ENCODE data around the gene STKLD1.
A peak's percentile ranks its signal among the peaks of the same experiment; 100 is the strongest.

Gene STKLD1

DNA sequence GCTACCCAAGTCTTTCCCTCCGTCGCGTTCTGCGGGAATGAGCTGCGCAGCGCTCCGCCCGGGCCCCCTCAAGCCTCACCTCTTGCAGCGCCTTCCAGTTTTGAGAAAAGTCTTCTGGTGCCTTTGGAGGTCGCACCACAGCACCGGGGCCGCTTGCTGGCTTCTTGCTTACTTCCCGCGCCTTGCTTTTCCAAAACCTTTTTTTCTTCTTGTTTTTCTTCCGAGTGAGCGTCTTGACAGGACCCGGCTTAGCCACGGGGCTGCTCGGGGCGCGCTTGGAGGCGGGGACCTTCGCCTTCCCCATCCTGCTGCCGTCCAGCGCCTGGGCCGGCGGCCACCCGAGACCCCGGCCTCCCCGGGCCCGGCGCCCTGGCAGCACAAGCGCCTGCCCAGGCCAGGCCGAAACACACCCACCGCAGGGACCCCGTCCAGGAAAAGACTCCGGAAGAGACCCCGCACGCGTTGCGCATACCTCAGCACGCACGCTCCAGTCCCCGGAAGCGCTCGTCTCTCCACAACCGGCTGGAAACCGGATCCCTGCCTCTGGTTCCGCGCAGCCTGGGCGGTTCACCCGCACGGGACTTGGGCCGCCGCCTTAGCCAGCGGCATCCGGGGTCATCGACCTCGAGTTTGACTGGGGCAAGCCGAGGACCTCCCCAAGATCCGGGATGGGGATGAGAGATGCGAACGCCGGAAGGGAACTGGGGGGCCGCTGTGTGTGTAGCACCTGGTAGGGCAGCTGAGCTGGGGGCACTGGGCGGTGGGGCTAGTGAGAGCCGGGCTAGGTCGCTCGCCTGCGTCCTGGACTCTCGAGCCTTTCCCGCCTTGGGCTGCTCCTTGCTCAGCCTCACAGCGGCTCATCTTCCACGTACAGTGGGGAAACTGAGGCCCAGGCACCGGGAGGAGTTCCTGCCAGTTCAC is 41.6 kb downstream of the STKLD1 start, which contains the start of gene REXO4:
TSS of gene REXO4 (minus strand) at position 470 of the 921 bp plus-strand sequence. CDS start at position 304, 166 bp downstream.
- peak; percentile 66 to 70 for DNase-seq (ENCODE audit: low read depth in 2 of 2)

DNA sequence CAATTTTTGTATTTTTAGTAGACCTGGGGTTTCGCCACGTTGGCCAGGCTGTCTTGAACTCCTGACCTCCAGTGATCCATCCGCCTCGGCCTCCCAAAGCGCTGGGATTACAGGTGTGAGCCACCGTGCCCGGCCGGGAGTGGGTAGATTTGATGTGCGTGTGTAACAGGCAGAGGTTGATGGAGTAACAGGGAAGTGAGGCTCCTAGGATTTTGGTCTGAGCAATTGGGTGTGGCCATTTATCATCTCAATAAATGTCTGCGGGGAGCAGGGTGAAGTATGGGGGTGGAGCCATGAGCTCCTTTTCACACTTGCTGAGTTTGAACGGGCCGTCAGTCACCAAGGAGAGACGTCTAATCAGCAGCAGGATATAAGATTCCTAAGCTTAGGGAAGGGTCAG is 42.8 kb downstream of the STKLD1 start:
- no peak for DNase-seq (ENCODE audit: low read depth in 2 of 2)

DNA sequence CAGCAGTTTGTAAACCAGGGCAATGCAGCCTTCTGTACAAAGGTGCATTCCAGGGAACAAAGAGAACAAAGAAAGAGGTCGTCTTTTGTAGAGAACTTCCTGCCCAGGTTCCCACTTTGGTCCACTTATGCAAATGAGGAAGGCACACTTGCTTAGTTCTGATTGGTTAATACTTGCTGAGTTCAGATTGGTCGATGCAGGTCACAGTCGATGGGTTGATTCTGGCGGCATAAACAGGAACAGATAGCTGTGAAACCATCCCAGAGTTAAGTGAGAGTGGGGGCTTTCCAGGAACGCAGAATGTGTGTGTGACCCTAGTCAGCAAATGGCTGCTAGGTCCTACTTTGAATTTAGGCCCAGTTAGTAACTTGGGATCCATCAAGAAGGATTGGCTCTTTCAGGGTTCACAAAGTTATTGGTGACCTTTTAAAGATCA is 44.2 kb downstream of the STKLD1 start:
- DNase-seq (ENCODE audit: low read depth in 2 of 2) = no peak

DNA sequence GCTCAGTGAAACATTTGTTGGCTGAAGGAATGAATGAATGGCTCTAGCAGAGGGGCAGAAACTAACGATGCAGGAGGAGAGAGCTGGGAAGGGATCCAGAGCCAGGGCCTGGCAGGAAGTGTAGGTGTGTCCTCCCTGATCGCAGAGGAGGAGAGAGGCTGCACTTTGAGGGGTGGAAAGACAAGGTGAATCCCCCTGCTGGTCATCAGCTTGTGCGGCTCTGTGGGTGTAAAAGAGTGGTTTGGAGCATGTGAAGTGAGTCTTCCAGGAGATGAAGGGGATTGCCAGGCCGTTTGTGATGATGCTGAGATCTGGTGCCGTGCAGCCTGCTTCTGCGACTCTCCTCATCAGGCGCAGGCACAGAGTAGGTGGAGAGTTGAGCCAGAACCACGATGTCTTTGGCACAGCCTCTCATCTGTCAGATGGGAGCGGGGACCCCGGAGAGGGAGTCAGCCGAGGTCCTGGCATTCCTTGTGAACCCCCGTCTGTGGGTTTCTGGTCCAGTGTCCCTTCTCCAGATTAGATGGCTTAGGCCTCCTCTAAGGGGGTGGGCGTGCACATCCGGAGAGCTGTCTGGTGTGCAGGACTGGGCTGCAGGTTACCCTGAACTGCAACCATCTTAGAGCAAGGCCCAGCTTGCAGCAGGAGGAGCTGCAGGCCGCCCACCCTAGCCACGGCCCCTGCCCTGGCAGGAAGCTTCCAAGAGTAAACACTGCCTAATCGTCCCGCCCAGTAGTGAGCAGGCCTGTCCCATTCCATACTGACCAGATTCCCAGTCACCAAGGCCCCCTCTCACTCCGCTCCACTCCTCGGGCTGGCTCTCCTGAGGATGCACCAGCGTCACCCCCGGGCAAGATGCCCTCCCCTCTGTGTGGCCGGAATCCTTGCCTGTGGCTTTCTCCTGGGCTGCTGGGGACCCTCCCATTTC is 45.7 kb downstream of the STKLD1 start, which contains the start of gene ADAMTS13:
TSS of gene ADAMTS13 (plus strand) at position 753 of the 928 bp plus-strand sequence. CDS start at position 830, 77 bp downstream.
- DNase-seq (ENCODE audit: low read depth in 2 of 2) = no peak

DNA sequence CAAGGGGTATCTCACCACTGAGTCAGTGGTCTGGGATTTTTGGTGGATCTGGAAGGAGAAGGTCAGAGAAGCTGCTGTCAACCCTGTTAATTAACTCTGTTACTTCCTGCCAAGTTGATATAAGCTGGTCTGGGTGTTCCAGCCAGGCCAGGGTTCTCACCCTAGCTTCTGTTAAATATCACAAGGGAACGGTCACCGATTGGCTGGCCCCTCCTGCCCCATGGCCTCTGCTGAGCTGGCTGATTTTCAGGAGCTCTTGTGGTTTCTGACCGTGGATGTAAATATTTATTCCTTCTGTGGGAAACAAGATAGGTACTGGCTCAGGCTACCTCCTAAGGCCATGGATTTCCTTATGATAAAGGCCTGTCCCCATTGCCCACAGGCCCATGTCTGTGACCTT is 47.0 kb downstream of the STKLD1 start:
- no peak for DNase-seq (ENCODE audit: low read depth in 2 of 2)

DNA sequence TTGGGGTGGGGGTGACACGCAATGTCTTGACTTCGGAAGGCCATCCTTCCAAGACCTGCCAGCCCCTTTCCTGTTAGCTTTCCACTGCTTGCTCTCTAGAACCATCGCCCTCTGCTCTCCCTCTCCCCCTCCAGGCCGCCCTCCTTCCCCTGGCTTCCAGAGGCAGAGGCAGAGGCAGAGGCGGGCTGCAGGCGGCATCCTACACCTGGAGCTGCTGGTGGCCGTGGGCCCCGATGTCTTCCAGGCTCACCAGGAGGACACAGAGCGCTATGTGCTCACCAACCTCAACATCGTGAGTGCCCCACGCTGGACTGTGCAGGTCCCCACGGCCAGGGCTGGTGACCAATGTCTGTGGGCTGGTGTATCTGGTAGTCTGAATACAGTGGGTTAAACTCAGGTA is 48.0 kb downstream of the STKLD1 start:
- DNase-seq (ENCODE audit: low read depth in 2 of 2) = no peak

DNA sequence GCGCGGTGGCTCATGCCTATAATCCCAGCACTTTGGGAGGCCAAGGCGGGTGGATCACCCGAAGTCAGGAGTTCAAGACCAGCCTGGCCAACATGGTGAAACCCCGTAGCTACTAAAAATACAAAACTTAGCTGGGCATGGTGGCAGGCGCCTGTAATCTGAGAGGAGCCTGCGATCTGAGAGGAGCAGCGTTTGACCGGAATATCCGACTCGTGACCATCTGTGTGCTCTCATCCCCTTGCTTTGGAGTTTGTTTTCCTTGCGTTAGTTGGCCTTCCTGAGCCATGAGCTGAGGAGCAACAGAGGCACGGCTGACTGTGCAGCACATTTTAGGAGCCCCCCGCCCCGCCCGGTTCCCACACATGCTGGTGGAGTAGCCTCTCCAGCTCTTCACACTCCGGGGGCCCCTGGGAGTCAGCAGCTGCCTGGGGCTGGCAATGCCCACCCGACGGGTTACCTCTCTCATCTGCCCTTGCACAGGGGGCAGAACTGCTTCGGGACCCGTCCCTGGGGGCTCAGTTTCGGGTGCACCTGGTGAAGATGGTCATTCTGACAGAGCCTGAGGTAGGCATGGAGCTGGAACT is 49.0 kb downstream of the STKLD1 start:
- DNase-seq (ENCODE audit: low read depth in 2 of 2) = no peak

DNA sequence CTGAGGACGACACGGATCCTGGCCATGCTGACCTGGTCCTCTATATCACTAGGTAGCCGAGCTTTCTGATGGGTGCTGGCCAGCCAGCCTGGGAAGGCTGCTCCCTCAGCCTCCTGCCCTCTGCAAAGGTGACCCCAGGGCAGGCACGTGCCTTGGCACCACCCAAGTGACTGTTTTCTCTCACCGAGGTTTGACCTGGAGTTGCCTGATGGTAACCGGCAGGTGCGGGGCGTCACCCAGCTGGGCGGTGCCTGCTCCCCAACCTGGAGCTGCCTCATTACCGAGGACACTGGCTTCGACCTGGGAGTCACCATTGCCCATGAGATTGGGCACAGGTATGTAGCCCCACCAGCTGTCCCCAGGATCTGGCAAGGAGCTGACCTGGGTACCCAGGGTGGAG is 49.8 kb downstream of the STKLD1 start:
- no peak for DNase-seq (ENCODE audit: low read depth in 2 of 2)

DNA sequence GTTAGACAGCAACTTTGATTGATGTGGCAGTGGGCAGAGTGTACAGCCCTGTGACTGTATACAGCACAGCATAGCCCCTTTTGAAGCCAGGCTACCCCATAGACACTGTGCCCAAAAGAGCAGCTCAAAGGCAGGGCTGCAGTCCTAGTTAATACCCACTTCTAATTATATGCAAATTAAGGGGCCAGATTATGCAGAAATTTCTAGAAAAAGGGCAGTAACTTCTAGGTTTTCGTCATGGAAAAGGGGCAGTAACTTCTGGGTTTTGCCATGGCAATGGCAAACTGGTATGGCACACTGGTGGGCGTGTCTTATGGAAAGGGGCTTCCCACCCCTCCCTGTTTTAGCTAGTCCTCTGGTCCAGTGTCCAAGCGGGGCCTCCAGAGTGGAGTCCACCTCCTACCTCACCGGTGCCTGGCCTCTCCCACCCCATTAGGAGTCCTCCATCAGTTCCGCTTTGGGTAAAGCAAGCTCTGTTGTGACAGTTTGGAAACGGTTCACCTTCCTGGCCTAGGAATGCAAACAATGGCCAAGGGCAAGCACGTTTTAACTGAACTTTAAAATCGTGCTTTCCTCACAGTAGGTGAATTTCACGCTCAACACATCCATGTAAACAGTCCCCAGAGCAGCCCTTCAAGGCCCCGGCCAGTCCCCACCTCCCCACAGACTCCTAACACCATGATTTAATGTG is 51.6 kb downstream of the STKLD1 start:
- DNase-seq (ENCODE audit: low read depth in 2 of 2) = no peak

DNA sequence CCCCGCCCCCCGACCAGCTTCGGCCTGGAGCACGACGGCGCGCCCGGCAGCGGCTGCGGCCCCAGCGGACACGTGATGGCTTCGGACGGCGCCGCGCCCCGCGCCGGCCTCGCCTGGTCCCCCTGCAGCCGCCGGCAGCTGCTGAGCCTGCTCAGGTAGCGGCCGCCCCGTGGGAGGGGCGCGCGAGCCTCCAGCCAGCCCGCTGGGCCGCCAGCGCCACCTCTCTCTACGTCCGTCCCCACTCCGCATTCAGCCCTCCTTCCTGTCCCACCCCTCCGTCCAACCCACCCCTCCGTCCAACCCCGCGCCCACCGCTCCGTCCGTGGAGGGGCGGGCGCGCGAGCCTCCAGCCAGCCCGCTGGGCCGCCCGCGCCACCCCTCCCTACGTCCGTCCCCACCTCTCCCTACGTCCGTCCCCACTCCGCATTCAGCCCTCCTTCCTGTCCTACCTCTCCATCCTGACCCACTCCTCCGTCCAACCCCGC is 52.5 kb downstream of the STKLD1 start:
- DNase-seq (ENCODE audit: low read depth in 2 of 2) = no peak

DNA sequence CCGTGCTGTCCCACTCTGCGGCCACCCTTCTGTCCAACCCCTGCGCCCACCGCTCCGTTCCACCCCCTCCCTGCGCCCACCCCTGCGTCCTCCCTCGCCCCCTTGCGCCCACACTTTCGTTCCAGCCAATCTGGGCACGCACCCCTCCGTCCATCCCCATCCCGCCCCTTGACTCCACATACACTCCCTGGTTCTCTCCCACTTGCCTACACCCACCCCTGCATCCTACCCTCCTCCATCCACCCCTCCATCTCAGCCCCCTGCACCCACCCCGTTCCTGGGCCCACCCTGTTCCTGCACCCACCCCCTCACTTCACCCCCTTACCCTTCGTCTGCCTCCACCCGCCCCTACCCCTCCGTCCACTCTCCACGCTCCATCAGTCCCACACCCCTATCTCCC is 53.0 kb downstream of the STKLD1 start:
- DNase-seq (ENCODE audit: low read depth in 2 of 2) = no peak

DNA sequence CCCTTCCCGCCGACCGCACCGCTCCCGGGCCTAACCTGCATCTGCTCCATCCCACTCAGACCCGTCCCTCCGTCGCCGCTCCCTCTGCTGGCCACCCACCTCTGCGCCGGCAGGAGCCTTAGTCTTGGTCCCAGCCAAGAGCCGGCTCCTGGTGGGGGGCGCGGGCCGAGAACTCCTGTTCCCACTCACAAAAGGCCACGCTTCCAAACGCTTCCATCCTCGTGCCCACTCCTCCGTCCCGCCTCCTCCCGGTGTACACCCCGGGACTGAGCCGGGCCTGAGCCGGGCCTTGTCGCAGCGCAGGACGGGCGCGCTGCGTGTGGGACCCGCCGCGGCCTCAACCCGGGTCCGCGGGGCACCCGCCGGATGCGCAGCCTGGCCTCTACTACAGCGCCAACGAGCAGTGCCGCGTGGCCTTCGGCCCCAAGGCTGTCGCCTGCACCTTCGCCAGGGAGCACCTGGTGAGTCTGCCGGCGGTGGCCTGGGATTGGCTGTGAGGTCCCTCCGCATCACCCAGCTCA is 53.5 kb downstream of the STKLD1 start:
- no peak for DNase-seq (ENCODE audit: low read depth in 2 of 2)

DNA sequence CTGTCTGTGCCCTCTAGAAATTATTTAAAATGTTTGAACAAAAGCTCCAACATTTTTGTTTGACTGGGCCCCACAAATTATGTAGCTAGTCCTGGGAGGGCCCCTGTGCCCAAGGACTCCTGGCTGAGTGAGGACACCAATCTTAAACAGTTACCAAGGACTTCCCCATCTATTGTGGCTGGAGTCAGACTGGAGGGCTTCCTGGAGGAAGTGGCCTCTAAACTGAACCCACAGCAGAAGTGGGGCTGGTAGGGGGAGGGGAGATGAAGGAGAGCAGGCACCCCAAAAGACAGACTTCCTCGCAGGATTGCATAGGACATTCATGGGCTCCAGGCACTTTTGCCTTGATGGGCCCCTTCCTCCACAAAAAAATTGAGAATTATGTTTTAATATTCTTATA is 54.1 kb downstream of the STKLD1 start:
- DNase-seq (ENCODE audit: low read depth in 2 of 2) = no peak

DNA sequence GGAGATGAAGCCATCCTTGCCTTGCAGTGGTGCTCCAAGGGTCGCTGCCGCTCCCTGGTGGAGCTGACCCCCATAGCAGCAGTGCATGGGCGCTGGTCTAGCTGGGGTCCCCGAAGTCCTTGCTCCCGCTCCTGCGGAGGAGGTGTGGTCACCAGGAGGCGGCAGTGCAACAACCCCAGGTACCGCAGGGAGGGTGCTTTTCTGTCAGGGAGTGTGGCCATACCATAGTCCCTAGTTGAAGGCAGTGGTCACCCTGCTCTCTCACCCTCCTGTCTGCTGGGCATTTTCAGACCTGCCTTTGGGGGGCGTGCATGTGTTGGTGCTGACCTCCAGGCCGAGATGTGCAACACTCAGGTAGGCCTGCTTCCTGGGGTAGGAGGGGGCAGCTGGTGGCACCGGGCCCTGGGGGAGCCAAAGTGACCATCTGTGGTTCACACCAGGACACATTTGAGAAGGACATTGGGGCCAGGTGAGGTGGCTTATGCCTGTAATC is 57.2 kb downstream of the STKLD1 start:
- DNase-seq (ENCODE audit: low read depth in 2 of 2) = no peak

DNA sequence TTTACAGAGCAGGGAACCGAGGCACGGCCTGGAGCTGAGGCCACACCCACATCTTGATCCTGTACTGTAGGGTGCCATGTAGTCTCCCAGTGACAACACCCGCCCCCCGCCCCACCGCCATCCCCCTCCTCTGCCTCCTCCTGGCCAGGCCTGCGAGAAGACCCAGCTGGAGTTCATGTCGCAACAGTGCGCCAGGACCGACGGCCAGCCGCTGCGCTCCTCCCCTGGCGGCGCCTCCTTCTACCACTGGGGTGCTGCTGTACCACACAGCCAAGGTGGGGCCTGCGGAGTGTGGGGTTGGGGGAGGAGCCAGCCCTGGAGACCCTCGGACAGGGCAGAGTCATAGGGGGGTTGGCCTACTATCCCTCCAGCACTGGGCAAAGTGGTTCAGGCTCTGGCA is 60.5 kb downstream of the STKLD1 start:
- no peak for DNase-seq (ENCODE audit: low read depth in 2 of 2)

DNA sequence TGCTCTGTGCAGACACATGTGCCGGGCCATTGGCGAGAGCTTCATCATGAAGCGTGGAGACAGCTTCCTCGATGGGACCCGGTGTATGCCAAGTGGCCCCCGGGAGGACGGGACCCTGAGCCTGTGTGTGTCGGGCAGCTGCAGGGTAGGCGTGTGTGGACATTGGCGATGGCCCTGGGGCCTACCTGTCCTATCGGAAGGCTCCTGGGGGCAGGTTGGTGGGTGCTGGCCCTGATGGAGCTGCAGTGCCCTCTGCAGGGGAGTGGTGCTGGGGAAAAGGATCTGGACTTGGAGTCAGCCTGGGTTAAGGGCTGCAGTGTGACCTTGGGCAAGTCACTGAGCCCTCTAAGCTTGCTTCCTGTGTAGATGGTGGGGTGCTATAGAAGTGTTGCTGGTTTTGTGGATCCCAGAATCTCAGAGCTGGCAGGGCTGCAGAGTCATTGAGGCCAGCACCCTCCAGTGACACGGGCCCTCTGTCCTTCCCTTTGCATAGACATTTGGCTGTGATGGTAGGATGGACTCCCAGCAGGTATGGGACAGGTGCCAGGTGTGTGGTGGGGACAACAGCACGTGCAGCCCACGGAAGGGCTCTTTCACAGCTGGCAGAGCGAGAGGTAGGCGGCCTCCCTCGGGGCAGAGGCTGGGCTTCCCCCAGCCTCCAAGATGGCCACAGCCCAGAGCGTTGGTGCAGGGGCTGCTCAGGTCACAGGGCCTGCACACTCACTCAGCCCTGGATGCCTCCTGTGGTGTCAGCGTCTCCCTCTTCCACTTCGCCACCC is 61.8 kb downstream of the STKLD1 start:
- no peak for DNase-seq (ENCODE audit: low read depth in 2 of 2)

DNA sequence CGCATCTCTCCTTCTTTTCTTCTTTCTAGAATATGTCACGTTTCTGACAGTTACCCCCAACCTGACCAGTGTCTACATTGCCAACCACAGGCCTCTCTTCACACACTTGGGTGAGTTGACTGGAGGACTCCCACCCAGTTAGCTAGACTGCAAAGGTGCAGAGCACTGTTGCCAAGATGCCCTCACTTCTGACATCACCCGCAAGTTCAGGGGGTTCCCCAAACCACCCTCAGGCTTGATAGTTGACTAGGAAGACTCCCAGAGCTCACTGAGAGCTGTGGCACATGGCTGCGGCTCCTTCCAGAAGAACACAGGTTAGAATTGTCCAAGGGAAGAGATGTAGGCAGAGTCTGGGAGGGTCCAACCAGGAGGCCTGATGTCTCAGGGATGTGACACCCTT is 63.2 kb downstream of the STKLD1 start:
- no peak for DNase-seq (ENCODE audit: low read depth in 2 of 2)

DNA sequence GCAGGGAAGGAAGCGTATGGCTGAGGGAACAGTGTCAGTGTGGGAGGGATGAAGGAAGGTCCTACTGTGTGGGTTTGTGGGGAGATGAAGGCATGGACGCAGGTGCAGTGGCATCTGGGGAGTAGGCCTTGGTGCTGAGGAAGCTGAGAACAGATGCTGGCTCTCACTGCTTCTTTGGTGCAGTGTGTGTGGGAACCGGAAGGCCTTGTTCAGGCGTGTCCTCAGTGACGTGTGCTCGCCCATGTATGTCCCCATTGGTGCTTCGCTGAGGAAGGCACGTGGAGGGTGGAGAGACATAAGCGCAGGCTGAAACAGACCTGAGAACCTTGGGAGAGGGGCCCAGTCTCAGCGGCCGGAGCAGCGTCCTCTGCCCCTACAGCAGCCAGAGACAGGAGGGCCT is 64.7 kb downstream of the STKLD1 start:
- DNase-seq (ENCODE audit: low read depth in 2 of 2) = no peak

DNA sequence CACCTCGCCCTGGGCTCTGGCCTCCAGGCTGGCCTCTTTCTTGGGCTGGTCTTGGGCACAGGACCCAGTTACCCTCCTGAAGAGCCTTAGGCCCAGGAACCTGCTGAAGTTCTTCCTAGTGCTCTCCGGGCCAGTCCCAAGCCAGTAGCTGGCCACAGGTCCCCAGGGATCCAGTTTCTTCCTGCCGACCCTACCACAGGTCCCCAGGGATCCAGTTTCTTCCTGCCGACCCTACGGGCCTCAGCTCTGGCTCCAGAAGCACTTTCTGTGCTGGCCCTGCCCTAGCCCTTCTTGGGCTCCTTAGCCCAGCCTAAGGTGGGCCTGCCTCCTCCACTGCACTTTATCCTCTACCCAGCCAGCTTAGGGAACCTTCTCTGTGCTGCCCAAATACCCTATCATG is 65.4 kb downstream of the STKLD1 start:
- no peak for DNase-seq (ENCODE audit: low read depth in 2 of 2)

DNA sequence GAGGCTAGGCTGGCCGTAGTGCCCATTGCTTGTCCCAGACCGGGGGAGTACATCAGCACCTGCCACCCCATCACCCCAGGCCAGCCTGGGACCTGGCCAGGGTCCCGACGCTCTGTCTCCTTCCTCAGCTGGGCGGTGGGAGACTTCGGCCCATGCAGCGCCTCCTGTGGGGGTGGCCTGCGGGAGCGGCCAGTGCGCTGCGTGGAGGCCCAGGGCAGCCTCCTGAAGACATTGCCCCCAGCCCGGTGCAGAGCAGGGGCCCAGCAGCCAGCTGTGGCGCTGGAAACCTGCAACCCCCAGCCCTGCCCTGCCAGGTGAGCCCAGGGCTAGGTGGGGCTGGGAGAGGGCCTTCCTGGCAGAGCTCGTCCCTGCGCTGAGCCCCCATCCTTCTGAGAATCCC is 67.1 kb downstream of the STKLD1 start:
- no peak for DNase-seq (ENCODE audit: low read depth in 2 of 2)

Data from activated CD8-positive, alpha-beta memory T cell treated with anti-CD3 and anti-CD28 coated beads for 4 hours (primary cell).